HepG2 (cell line): ENCODE measurements around the gene TAF11. TPM values are rescaled to one million over a fixed set of nuclear protein-coding genes. Genes with fewer than 3 reads are reported as not detected.
"Not testable (repeated sequence)": the region's sequence is repeated elsewhere in the genome, so short reads cannot be mapped to it uniquely, and the experiment has no call there.

Experiments
- ATAC-seq: fragments of 200-7000 bp; cut with Tn5 transposase; 3 replicates; pipeline ENCODE4 v1.9.1; 2020; ENCODE audit warnings: mild to moderate bottlenecking, moderate library complexity
- BruUV-seq: library from RNA; stranded (reverse); fragments of 400-500 nt; replicated peaks from 2 replicates; lab custom pipeline; 2021; lab: Mats Ljungman, UMichigan
- CTCF ChIA-PET: fragments of 300-600 bp; formaldehyde crosslinking; extraction: SDS; loops from one replicate; lab custom pipeline; 2021; ENCODE audit warnings: low total read pairs, inconsistent platforms, low intra/inter-chr PET ratio; lab: Yijun Ruan, JAX
- POLR2A ChIA-PET: fragments of 350-600 bp; sonication (Branson Sonifier 250); formaldehyde crosslinking; loops from one replicate; lab custom pipeline; 2020; ENCODE audit warnings: antibody characterized with exemption, inconsistent platforms; lab: Yijun Ruan, JAX
- DNase-seq: peaks from one replicate; pipeline ENCODE4 v3.0.0-alpha.2; 2015; ENCODE audit warnings: low spot score
- FAIRE-seq: peaks from 3 replicates; lab custom pipeline; 2011; peaks lifted over from hg19 to GRCh38; lab: Jason Lieb, UNC
- H2AFZ ChIP-seq: one replicate; pipeline ENCODE4 v1.6.1; 2011; ENCODE audit warnings: low read length, inconsistent platforms
- H3K27ac ChIP-seq: fragments of 300-600 bp; 3 replicates; pipeline ENCODE4 v1.8.0; 2011; ENCODE audit warnings: mixed run types, mild to moderate bottlenecking, mixed read lengths, low read length, inconsistent platforms; ENCODE audit not compliant: insufficient read depth; ENCODE audit errors: extremely low read length
- H3K27me3 ChIP-seq, 2 experiments: fragments of 200-600 bp in 1 of 2; 2 replicates in 1 of 2; 3 replicates in 1 of 2; pipeline versions ENCODE4 v1.6.0 to v1.8.0; 2011; ENCODE audit warnings: low read length in 2 of 2, mild to moderate bottlenecking in 2 of 2, moderate library complexity in 2 of 2, inconsistent platforms in 1 of 2; ENCODE audit not compliant: insufficient read depth in 2 of 2, control insufficient read depth in 1 of 2
- H3K36me3 ChIP-seq, 2 experiments: fragments of 200-600 bp in 1 of 2; replicated peaks in 1 of 2; 2 replicates in 1 of 2; 3 replicates in 1 of 2; pipeline versions ENCODE4 v1.5.1 to v1.8.0; 2011; ENCODE audit warnings: low read length in 2 of 2, inconsistent platforms in 1 of 2; ENCODE audit not compliant: insufficient read depth in 2 of 2, control insufficient read depth in 1 of 2
- H3K4me1 ChIP-seq: 2 replicates; pipeline ENCODE4 v1.5.1; 2012; ENCODE audit warnings: low read length, inconsistent platforms; ENCODE audit not compliant: insufficient read depth
- H3K4me2 ChIP-seq: 2 replicates; pipeline ENCODE4 v1.6.0; 2011; ENCODE audit warnings: low read depth, low read length, inconsistent platforms
- H3K4me3 ChIP-seq, 3 experiments: fragments of 200-600 bp in 1 of 3; sonication (generic), shearing (Covaris generic) in 1 of 3; replicated peaks in 1 of 3; 2 replicates each; pipeline ENCODE4 v1.5.1; 2011 to 2016; ENCODE audit warnings: low read length in 3 of 3, inconsistent platforms in 2 of 3, low read depth in 2 of 3, mild to moderate bottlenecking in 2 of 3, control low read depth in 1 of 3, mixed read lengths in 1 of 3; ENCODE audit not compliant: insufficient read depth in 1 of 3
- H3K79me2 ChIP-seq: one replicate; pipeline ENCODE4 v1.6.1; 2011; ENCODE audit warnings: low read length, inconsistent platforms; ENCODE audit not compliant: insufficient read depth
- H3K9ac ChIP-seq: 2 replicates; pipeline ENCODE4 v1.6.0; 2011; ENCODE audit warnings: mild to moderate bottlenecking, low read depth, low read length, inconsistent platforms; ENCODE audit not compliant: insufficient read depth
- H3K9me3 ChIP-seq: 2 replicates; pipeline ENCODE4 v1.5.1; 2012; ENCODE audit warnings: mild to moderate bottlenecking, low read length
- H4K20me1 ChIP-seq: 2 replicates; pipeline ENCODE4 v1.6.0; 2011; ENCODE audit warnings: inconsistent platforms, mild to moderate bottlenecking, low read length, moderate library complexity; ENCODE audit not compliant: insufficient read depth
- ARID2 ChIP-seq: sonication (generic); formaldehyde crosslinking; IDR thresholded peaks from 2 replicates; pipeline ENCODE4 v1.8.1; 2022; ENCODE audit warnings: mild to moderate bottlenecking, missing genetic modification reagents, borderline replicate concordance
- ETV5 ChIP-seq: IDR thresholded peaks from 2 replicates; pipeline ENCODE4 v1.6.1; 2018; ENCODE audit warnings: missing biosample characterization, missing genetic modification reagents, inconsistent platforms, borderline replicate concordance
- JUNB ChIP-seq: sonication (generic); formaldehyde crosslinking; IDR thresholded peaks from 2 replicates; pipeline ENCODE4 v1.8.0; 2022; ENCODE audit warnings: missing genetic modification reagents, mild to moderate bottlenecking, borderline replicate concordance
- KDM5A ChIP-seq: fragments of 200-600 bp; sonication (generic); IDR thresholded peaks from 2 replicates; pipeline ENCODE4 v1.7.0; 2018; ENCODE audit warnings: antibody characterized with exemption, mild to moderate bottlenecking, low read length, borderline replicate concordance
- KMT2A ChIP-seq: sonication (generic); formaldehyde crosslinking; IDR thresholded peaks from 2 replicates; pipeline ENCODE4 v1.4.0; 2020; ENCODE audit warnings: missing genetic modification reagents
- NFIB ChIP-seq: sonication (generic); formaldehyde crosslinking; IDR thresholded peaks from 2 replicates; pipeline ENCODE4 v1.9.0; 2021; ENCODE audit warnings: missing genetic modification reagents, mild to moderate bottlenecking, borderline replicate concordance
- RBM22 ChIP-seq: fragments of 200-400 bp; formaldehyde crosslinking; optimal IDR thresholded peaks from 2 replicates; pipeline ENCODE3; 2017; ENCODE audit warnings: mild to moderate bottlenecking, low read length, moderate library complexity
- SMYD3 ChIP-seq: sonication (generic); formaldehyde crosslinking; IDR thresholded peaks from 2 replicates; pipeline ENCODE4 v1.8.1; 2023; ENCODE audit warnings: mild to moderate bottlenecking, missing genetic modification reagents
- WGBS: methylation state at CpG from one replicate; pipeline ENCODE4 v1.1.6; 2017; ENCODE audit warnings: low lambda C conversion rate; 5-methylcytosine and 5-hydroxymethylcytosine counted together
- in situ Hi-C: cut with HindIII; loops from 2 replicates; pipeline ENCODE4 v1.10.0; 2017; ENCODE audit warnings: low pct_unique_long_range_greater_than_20kb; ENCODE audit not compliant: extremely low pct_ligation_motif_present
- intact Hi-C: fragments of 100-400 bp; cut with micrococcal nuclease; formaldehyde crosslinking; loops from one replicate; pipeline ENCODE4 v1.10.0; 2022; ENCODE audit not compliant: unreplicated experiment
- polyA plus RNA-seq, 8 experiments: library from polyadenylated mRNA; depleted of rRNA in 3 of 8; stranded (reverse) in 7 of 8; unstranded in 1 of 8; fragments of >200 nt; fragmentation: Illumina TruSeq in 4 of 8; extraction: Trizol in 4 of 8; gene quantifications; 2 replicates each; pipeline versions ENCODE4 v1.2.1 to v1.2.3, GENCODE V29; 2011 to 2016; ENCODE audit warnings: low read depth in 4 of 8, missing spikeins in 1 of 8, mixed read lengths in 1 of 8; ENCODE audit not compliant: insufficient read depth in 1 of 8
- total RNA-seq, 5 experiments: library from RNA; depleted of rRNA; stranded (reverse); fragments of >200 nt; fragmentation: Illumina TruSeq; extraction: Trizol; gene quantifications; 2 replicates each; pipeline ENCODE4 v1.2.3, GENCODE V29; 2016; ENCODE audit warnings: low read depth in 1 of 5
- TF ChIP-seq, protein P1 (sequence below): sonication (generic); formaldehyde crosslinking; IDR thresholded peaks from 2 replicates; pipeline ENCODE4 v1.5.1; 2020; ENCODE audit warnings: missing genetic modification reagents, mild to moderate bottlenecking, borderline replicate concordance
- TF ChIP-seq, protein P2 (sequence below): IDR thresholded peaks from 2 replicates; pipeline ENCODE4 v1.6.1; 2016; ENCODE audit warnings: mild to moderate bottlenecking

TAF11 gene
- total and polyA plus RNA-seq, 2 of the 13 experiments (the other 11 are each of a cell fraction or from before 2014, with no cell fraction given): 35.4 to 73.6 TPM

DNA sequence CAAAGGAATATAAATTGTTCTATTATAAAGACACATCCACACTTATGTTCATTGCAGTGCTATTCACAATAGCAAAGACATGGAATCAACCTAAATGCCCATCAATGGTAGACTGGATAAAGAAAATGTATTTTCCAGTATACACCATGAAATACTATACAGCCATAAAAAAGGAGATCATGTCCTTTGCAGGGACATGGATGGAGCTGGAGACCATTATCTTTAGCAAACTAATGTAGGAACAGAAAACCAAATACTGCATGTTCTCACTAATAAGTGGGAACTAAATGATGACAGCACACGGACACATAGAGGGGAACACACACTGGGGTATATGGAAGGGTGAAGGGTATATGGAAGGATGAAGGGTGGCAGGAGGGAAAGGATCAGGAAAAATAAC is 3.8 kb downstream of the TAF11 start:
- intact Hi-C loops, H3K4me3 ChIP-seq, FAIRE-seq, in situ Hi-C loops, H3K27ac ChIP-seq, BruUV-seq, H4K20me1 ChIP-seq, H3K9ac ChIP-seq, H2AFZ ChIP-seq, CTCF ChIA-PET, ATAC-seq, POLR2A ChIA-PET, H3K4me2 ChIP-seq, DNase-seq, H3K27me3 ChIP-seq, H3K9me3 ChIP-seq: not testable (repeated sequence)
- 93% methylated on average over 1 of the region's 1 CpG for WGBS
- Histone ChIP-seq H3K79me2 (peaks cover 34% of the 10 kb centered on the region), H3K36me3 (peaks cover 6 to 24% of the 10 kb centered on the region in 2 experiments), H3K4me1 (peaks cover 21% of the 10 kb centered on the region)
- 0 out of 2 replicates have a peak, but pooled peaks have one; percentile 17 for TF ChIP-seq JUNB (CRISPR knock-in tag)

- Histone ChIP-seq H4K20me1 (no peaks in the 10 kb centered on the region), H3K4me1 (0 out of 2 replicates have a peak, but pooled peaks cover 7% of the 10 kb centered on the region), H3K79me2 (no peaks in the 10 kb centered on the region), H3K27me3 (no peaks in the 10 kb centered on the region), H3K36me3 (peaks cover 12 to 48% of the 10 kb centered on the region in 2 experiments), H3K27ac (no peak overlapping the region), H3K9me3 (no peaks in the 10 kb centered on the region), H2AFZ (no peak overlapping the region), H3K9ac (no peak overlapping the region), H3K4me2 (no peak overlapping the region), H3K4me3 (no peak overlapping the region)
- no peak for DNase-seq
- ChIA-PET POLR2A (interaction anchor here (1.6 to 1.9 kb wide), 2 partner anchors 10 kb away, joined by 5 to 6 read pairs; partner anchors contain the start of gene TAF11), CTCF (no interaction called here)
- peak; percentile 46 for ATAC-seq
- peak; percentile 53 for FAIRE-seq
- intact Hi-C loops: no loop called here
- WGBS: 91% methylated on average over 5 of the region's 5 CpGs
- in situ Hi-C loops: no loop called here
- TSS peak; percentile 37 for BruUV-seq
- TF ChIP-seq, protein P1, sequence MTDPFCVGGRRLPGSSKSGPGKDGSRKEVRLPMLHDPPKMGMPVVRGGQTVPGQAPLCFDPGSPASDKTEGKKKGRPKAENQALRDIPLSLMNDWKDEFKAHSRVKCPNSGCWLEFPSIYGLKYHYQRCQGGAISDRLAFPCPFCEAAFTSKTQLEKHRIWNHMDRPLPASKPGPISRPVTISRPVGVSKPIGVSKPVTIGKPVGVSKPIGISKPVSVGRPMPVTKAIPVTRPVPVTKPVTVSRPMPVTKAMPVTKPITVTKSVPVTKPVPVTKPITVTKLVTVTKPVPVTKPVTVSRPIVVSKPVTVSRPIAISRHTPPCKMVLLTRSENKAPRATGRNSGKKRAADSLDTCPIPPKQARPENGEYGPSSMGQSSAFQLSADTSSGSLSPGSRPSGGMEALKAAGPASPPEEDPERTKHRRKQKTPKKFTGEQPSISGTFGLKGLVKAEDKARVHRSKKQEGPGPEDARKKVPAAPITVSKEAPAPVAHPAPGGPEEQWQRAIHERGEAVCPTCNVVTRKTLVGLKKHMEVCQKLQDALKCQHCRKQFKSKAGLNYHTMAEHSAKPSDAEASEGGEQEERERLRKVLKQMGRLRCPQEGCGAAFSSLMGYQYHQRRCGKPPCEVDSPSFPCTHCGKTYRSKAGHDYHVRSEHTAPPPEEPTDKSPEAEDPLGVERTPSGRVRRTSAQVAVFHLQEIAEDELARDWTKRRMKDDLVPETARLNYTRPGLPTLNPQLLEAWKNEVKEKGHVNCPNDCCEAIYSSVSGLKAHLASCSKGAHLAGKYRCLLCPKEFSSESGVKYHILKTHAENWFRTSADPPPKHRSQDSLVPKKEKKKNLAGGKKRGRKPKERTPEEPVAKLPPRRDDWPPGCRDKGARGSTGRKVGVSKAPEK (CRISPR knock-in tag): no peak
- TF ChIP-seq KMT2A (CRISPR knock-in tag) (no peak), ARID2 (CRISPR knock-in tag) (no peak), RBM22 (peak; percentile 92), NFIB (CRISPR knock-in tag) (no peak), ETV5 (no peak), KDM5A (no peak), SMYD3 (CRISPR knock-in tag) (no peak)
- TF ChIP-seq, protein P2, sequence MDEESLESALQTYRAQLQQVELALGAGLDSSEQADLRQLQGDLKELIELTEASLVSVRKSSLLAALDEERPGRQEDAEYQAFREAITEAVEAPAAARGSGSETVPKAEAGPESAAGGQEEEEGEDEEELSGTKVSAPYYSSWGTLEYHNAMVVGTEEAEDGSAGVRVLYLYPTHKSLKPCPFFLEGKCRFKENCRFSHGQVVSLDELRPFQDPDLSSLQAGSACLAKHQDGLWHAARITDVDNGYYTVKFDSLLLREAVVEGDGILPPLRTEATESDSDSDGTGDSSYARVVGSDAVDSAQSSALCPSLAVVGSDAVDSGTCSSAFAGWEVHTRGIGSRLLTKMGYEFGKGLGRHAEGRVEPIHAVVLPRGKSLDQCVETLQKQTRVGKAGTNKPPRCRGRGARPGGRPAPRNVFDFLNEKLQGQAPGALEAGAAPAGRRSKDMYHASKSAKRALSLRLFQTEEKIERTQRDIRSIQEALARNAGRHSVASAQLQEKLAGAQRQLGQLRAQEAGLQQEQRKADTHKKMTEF (CRISPR knock-in tag): no peak
These were observed 9.9 kb downstream of the TAF11 start for GRCh38 chr6:34877869-34878485.
